Right lung (tissue), 5 donors: ENCODE data around the gene SSC4D. TPM values are rescaled to one million over a fixed set of nuclear protein-coding genes. Genes with fewer than 3 reads are reported as not detected.

ENCODE experiments used
- DNase-seq, 2 donors: peaks; one replicate each; pipeline ENCODE4 v3.0.0-alpha.2; 2013
- polyA plus RNA-seq, 5 donors: library from polyadenylated mRNA; unstranded; fragments of 120-200 nt; gene quantifications; one replicate each; pipeline versions ENCODE4 v1.2.1 to v1.2.3, GENCODE V29; 2013; ENCODE audit warnings: inconsistent platforms in 1 of 5, low replicate concordance in 1 of 5; ENCODE audit not compliant: insufficient read length in 5 of 5, insufficient read depth in 1 of 5

The SSC4D gene
- polyA plus RNA-seq, 5 donors = 0.99 to 2.0 (median 1.6) TPM

DNA sequence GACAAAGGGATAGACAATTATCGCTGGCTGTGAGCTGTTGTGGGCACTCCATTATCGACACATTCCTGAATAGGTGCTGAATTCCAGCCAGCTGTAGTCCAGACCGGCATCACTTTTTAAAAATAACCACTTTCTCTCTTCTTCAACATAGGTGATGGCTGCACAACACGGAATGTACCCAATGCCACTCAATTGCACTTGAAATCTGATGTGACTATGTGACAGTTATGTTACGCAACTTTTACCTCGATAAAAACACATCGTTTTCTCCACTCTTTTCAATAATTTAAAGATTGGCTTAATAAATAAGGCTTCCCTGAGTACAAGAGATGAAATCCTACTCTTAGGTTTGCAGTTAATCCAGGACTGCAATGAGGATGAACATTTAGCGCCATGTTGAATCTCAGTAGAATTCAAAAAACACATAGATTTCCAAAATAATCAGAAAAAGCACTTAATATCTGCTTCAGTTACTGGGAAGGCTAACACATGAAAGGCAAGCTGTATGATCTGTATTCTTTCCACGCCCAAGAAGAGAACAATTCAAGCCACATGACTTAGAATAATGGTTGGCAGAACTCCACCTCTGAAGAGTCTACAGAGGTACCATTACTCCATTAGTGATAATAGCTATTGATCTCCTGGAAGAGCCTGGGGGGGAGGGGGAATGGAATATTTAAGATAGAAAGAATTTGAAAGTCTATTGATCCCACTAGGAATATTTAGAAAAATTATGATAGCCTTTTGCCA, 54.3 kb downstream of the SSC4D start:
- no peak for DNase-seq

DNA sequence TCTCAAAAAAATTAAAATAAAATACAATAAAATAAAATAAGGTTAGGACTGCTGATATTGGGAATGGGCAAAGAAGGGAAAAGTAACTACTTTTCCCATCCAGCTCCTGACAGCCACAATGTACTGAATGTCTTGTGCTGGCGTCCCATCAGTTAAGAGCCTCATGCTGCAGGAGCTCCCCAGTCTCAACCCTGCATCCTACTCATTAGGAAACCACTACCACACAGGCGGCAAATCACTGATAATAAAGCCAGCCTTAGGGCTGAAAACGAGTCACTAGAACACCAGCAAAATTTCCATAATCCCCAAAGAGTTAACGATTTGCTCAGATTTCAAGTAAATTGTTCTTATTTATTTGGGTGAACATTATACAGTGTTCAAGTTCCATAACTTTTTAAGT, 55.0 kb downstream of the SSC4D start:
- DNase-seq = no peak

DNA sequence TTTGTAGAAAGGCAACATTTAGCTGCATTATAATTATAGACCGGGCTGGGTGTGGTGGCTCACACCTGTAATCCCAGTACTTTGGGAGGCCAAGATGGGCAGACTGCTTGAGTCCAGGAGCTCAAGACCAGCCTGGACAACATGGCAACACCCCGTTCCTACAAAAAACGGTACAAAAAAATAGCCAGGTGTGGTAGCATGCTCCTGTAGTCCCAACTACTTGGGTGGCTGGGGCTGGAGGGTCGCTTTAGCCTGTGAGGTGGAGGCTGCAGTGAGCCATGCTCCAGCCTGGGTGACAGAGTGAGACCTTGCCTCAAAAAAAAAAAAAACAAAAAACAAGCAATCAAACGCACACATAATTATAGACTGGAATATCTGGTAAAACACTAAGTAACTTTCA, 55.8 kb downstream of the SSC4D start:
- no peak for DNase-seq

DNA sequence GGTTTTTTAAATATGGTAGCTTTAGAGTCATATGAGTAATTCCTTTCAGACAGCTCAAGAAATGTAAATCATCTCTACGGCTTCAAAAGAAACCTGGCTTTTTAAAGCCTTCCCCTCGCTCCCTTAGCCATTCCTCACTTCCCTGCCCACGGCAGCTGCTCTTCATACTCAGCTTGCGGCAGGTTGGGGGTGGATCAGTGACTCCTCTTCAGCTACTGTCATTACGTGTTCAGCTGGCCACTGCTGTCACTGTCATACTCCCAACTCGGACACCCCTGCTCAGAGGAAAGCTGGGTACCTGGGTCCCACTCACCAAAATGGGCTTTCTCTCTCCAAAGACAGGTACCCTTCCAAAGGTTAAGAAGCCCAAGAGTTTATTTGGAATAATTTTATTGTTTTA, 57.3 kb downstream of the SSC4D start:
- DNase-seq = no peak

DNA sequence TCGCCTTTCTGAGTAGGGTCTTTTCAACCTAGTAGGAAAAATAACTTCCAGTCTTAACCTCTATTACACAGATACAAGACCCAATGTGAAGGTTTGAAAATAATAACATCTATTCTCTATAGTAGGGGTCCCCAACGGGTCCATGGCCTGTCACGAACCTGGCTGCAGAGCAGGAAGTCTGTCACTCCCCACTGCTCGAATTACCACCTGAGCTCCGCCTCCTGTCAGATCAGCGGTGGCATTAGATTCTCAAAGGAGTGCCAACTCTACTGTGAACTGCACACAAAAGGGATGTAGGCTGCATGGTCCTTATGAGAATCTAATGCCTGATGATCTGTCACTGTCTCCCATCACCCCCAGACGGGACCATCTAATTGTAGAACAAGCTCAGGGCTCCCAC, 58.1 kb downstream of the SSC4D start:
- no peak for DNase-seq

DNA sequence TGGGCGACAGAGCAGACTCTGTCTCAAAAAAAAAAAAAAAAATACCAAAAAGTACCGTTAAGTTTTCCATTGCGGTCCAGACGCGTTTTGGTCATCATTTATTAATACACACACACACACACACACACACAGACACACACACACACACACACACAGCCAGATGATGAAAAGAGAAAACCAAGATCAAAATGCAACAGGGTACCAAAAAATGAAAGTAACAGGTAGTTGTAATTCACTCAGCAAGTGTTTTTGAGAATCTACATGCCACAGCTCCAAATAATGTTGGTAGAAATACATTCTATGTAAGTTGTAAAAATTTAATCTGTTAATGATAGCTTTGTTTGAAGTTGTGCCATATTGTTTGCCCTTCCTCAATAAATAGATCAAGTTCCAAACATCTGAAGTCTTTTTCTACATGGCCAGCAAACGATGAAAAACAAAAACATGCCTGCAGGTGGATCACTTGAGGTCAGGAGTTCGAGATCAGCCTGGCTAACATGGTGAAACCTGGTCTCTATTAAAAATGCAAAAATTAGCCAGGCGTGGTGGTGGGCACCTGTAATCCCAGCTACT, 60.1 kb downstream of the SSC4D start:
- no peak for DNase-seq

DNA sequence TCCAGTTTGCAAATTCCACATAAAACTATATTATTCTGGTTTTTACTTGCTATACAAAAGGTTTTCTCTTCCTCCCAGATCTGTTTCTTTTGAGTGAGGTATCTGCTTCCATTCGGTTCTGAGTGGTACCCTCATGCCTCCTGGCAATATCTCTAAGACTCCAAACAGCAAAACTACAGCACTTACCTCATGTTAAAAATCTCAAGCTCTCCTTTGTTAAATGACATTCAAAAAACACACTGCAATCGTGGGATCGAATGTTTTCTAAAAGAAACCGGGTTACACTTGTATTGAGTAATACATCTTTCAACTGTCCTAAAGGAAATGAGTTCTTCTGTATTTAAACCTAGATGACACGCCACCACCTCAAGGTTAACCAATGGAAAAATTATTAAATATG, 61.8 kb downstream of the SSC4D start:
- no peak for DNase-seq

DNA sequence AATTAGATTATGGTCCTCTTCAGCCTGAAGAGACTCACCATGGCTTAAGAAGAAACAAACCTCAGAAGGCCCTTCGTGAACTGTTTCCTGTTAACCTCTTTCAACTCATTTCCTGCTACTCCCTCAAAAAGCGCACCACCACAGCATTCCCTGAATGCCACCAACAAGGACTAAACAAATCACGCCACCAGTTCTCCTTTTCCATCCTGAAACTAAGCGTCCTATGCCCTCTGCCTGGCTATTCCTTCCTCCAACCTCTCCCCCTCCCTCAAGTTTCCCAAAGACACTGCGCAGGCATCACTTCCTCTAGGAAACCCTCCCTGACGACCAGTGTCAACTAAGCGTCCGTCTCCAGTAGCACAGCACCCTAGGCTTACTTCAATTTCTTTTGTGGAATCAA, 62.7 kb downstream of the SSC4D start:
- DNase-seq = no peak

DNA sequence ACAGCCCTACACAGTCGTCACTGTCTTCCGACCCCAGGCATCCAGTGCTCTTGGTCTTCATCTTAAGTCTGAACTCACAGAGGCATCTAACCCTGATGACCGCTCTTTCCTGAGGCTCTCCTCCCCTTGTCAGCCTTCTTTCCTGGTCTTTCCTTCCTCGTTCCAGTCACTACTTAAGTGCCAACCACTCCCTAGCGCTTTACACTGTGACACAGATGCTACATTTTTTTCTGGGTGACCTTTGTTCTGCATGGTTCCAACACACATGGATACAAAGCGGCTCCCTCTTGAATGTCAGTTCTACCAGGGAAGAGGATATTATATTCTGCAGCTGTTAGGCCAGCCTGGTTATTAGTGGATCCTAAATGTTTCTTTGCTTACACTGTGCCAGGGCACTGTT, 63.4 kb downstream of the SSC4D start:
- DNase-seq = no peak

DNA sequence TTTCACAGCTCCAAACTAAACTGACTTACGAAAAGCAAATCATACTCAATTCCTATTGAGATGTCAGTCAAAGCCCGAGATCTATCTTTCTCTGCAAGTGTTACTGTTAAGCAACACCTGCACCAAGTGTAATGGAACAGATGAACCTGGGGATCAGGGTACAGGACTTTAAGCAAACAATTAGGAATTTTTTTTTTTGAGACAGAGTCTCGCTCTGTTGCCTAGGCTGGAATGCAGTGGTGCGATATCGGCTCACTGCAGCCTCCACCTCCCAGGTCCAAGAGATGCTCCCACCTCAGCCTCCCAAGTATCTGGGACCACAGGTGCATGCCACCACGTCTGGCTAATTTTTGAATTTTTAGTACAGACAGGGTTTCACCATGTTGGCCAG, 65.6 kb downstream of the SSC4D start:
- no peak for DNase-seq

DNA sequence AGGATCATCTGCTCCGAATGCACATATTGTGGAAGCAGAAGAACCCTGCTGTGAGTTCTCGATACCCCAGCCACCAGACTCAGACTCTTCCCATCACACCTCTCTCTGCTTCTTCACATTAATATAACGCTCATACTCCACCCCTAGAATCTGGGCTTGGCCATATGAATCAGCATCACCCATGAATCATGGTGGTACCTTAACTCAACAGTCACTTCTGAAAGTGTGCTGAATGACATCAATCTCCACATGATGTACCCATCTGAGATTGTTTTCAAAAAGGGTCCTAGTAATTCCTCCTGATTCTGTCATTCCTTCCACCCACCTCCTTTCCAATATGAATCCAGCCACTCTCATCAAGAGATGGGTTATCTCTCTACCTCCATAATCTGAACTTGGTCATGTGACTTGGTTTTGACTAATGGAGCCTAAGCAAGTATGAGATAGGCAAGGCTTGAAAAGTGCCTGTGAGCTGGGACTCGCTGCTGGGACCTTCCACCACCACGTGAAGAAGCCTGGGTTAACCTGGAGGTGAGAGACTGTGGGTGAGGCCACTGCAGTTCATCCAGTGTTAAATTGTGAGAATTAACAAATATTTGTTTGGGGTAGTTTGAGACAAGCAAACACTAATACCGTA, 66.1 kb downstream of the SSC4D start:
- no peak for DNase-seq

DNA sequence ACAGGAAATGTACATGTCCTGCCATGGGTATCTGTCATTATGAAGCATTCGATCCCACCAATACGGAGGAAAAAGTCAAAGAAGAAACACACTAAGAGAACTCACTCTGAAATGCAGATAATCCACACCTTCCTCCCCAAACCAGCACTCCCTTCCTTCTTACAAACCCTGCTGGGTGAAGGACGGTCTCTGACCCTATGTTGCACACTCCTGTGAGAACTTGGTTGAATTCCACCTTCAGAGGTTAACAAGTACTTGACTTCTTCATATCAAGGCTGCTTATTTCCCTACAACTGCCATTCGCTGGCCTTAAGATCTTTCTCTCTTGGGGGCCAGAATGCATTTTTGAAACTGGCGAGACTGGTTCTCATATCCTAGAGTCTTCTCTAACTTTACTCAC, 67.3 kb downstream of the SSC4D start:
- DNase-seq = no peak

DNA sequence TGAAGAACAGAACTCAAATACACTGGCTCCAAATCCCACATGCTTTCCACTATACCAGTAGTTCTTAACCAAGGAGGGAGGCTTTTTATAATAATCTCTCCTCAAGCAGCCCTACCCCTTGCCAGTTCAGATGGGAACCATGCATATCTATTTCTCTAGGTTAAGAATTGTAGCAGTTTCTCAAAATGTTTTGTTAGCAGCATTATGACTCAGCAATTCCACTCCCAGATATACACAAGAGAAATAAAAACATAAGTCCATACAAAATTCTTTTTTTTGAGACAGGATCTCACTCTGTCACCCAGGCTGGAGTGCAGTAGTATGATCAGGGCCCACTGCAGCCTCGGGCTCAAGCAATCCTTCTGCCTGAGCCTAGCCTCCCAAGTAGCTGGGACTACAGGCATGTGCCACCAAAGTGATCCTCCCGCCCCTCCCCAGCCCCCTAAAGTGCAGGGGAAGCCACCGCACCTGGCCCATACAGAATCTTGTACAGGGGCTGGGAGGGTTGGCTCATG, 68.8 kb downstream of the SSC4D start:
- no peak for DNase-seq

Other genes starting within 250 kb of the SSC4D start
- gene SRRM3, start 207.8 kb downstream of the SSC4D start, polyA plus RNA-seq = under 1 TPM; 0.40 to 0.82 (median 0.60) TPM
- gene HSPB1, start 107.0 kb downstream of the SSC4D start, polyA plus RNA-seq = 100 to 1,000 TPM; 197 to 594 (median 269) TPM
- gene YWHAG, start 50.7 kb downstream of the SSC4D start, polyA plus RNA-seq = 100 to 1,000 TPM in 3 of 5 donors, 10 to 100 TPM in 2; 92.9 to 109 (median 103) TPM
- 10 to 100 TPM in 1 of 5 donors, 1 to 10 TPM in 4; 2.0 to 12.7 (median 2.3) TPM for gene ZP3, start 15.3 kb upstream of the SSC4D start, polyA plus RNA-seq
- 10 to 100 TPM in 3 of 5 donors, 1 to 10 TPM in 2; 8.3 to 13.9 (median 11.0) TPM for gene DTX2, start 52.0 kb upstream of the SSC4D start, polyA plus RNA-seq
- 10 to 100 TPM in 4 of 5 donors, 1 to 10 TPM in 1; 6.8 to 56.1 (median 18.0) TPM for gene UPK3B, start 100.9 kb upstream of the SSC4D start, polyA plus RNA-seq
- 1 to 10 TPM; 2.6 to 5.3 (median 4.1) TPM for gene SPDYE16, start 133.6 kb upstream of the SSC4D start, polyA plus RNA-seq
- 10 to 100 TPM; 14.8 to 22.9 (median 18.3) TPM for gene POMZP3, start 217.6 kb upstream of the SSC4D start, polyA plus RNA-seq